PFSK-1 (cell line): ENCODE measurements around the gene SEMA6A.

Source experiments
- POLR2AphosphoS5 ChIP-seq: IDR thresholded peaks from 2 replicates; pipeline ENCODE4 v1.6.1; 2012; ENCODE audit warnings: low read depth, mild to moderate bottlenecking, control low read depth, low read length, moderate library complexity
- SIN3A ChIP-seq: IDR thresholded peaks from 2 replicates; pipeline ENCODE4 v1.6.1; 2012; ENCODE audit warnings: mild to moderate bottlenecking, low read length, moderate library complexity, borderline replicate concordance; ENCODE audit not compliant: insufficient read depth
- TF ChIP-seq, protein P1 (sequence below), 2 experiments: IDR thresholded peaks; 2 replicates each; pipeline versions ENCODE4 v1.6.1 to v1.8.0; 2011 to 2012; ENCODE audit warnings: low read depth in 2 of 2, low read length in 2 of 2, control low read depth in 1 of 2, inconsistent platforms in 1 of 2, mild to moderate bottlenecking in 1 of 2, moderate library complexity in 1 of 2; ENCODE audit not compliant: insufficient read depth in 1 of 2

DNA sequence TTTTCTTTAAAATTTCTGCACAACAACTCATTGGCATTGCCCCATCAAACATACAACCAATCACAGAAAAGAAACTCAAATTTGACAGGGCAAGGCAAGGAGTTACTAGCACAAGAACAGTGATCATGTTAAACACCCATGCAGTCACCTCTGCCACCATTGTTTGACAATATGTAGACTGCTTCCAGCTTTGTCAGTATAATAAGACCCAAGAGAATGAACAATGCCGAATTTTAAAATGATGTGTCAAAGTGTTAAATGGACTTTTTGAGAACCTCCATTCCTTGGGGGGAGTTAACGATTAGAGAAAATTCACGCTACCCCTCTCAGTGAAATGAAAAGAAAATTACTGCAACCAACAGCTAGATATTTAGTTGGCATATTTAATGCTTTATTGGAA is 109.2 kb downstream of the SEMA6A start:
- no peak for TF ChIP-seq POLR2AphosphoS5
- TF ChIP-seq, protein P1, sequence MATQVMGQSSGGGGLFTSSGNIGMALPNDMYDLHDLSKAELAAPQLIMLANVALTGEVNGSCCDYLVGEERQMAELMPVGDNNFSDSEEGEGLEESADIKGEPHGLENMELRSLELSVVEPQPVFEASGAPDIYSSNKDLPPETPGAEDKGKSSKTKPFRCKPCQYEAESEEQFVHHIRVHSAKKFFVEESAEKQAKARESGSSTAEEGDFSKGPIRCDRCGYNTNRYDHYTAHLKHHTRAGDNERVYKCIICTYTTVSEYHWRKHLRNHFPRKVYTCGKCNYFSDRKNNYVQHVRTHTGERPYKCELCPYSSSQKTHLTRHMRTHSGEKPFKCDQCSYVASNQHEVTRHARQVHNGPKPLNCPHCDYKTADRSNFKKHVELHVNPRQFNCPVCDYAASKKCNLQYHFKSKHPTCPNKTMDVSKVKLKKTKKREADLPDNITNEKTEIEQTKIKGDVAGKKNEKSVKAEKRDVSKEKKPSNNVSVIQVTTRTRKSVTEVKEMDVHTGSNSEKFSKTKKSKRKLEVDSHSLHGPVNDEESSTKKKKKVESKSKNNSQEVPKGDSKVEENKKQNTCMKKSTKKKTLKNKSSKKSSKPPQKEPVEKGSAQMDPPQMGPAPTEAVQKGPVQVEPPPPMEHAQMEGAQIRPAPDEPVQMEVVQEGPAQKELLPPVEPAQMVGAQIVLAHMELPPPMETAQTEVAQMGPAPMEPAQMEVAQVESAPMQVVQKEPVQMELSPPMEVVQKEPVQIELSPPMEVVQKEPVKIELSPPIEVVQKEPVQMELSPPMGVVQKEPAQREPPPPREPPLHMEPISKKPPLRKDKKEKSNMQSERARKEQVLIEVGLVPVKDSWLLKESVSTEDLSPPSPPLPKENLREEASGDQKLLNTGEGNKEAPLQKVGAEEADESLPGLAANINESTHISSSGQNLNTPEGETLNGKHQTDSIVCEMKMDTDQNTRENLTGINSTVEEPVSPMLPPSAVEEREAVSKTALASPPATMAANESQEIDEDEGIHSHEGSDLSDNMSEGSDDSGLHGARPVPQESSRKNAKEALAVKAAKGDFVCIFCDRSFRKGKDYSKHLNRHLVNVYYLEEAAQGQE (IDR thresholded peaks at IDR 0.05; ENCODE audit: insufficient read depth in 1 of 2, low read depth in 2 of 2, low read length in 2 of 2): no peak
- no peak for TF ChIP-seq SIN3A
